Astrocyte (in vitro differentiated cells and primary cell): Measurements from ENCODE around the gene KRTAP16-1. TPM values are rescaled to one million over a fixed set of nuclear protein-coding genes. Genes with fewer than 3 reads are reported as not detected.

Experiments used
- DNase-seq: peaks from one replicate; pipeline ENCODE4 v3.0.0-alpha.2; 2010; ENCODE audit warnings: low read depth
- FAIRE-seq: peaks from 2 replicates; lab custom pipeline; 2011; peaks lifted over from hg19 to GRCh38; lab: Jason Lieb, UNC
- H2AFZ ChIP-seq: 2 replicates; pipeline ENCODE4 v1.6.0; 2012; ENCODE audit warnings: low read depth, low read length, inconsistent platforms
- H3K27ac ChIP-seq: 2 replicates; pipeline ENCODE4 v1.5.1; 2011; ENCODE audit warnings: low read depth, low read length, inconsistent platforms
- H3K27me3 ChIP-seq: 2 replicates; pipeline ENCODE4 v1.6.0; 2011; ENCODE audit warnings: low read length, inconsistent platforms; ENCODE audit not compliant: insufficient read depth
- H3K36me3 ChIP-seq: 2 replicates; pipeline ENCODE4 v1.5.1; 2011; ENCODE audit warnings: low read length, inconsistent platforms; ENCODE audit not compliant: insufficient read depth
- H3K4me1 ChIP-seq: 2 replicates; pipeline ENCODE4 v1.5.1; 2011; ENCODE audit warnings: low read length, inconsistent platforms; ENCODE audit not compliant: insufficient read depth
- H3K4me2 ChIP-seq: 2 replicates; pipeline ENCODE4 v1.6.0; 2012; ENCODE audit warnings: low read length, inconsistent platforms
- H3K4me3 ChIP-seq: 2 replicates; pipeline ENCODE4 v1.5.1; 2011; ENCODE audit warnings: low read depth, mild to moderate bottlenecking, low read length, inconsistent platforms; ENCODE audit not compliant: insufficient read depth
- H3K79me2 ChIP-seq: 2 replicates; pipeline ENCODE4 v1.6.0; 2012; ENCODE audit warnings: mild to moderate bottlenecking, low read length, inconsistent platforms; ENCODE audit not compliant: insufficient read depth
- H3K9ac ChIP-seq: 2 replicates; pipeline ENCODE4 v1.6.0; 2012; ENCODE audit warnings: mild to moderate bottlenecking, low read length, inconsistent platforms
- H3K9me3 ChIP-seq: 2 replicates; pipeline ENCODE4 v1.5.1; 2012; ENCODE audit warnings: low read depth, mild to moderate bottlenecking, low read length, inconsistent platforms; ENCODE audit not compliant: insufficient read depth
- H4K20me1 ChIP-seq: 2 replicates; pipeline ENCODE4 v1.6.0; 2012; ENCODE audit warnings: low read length, inconsistent platforms; ENCODE audit not compliant: insufficient read depth
- H3K27ac Mint-ChIP-seq: one replicate; pipeline ENCODE4 v1.8.0; 2021; ENCODE audit warnings: mild to moderate bottlenecking, mixed read lengths; ENCODE audit not compliant: unreplicated experiment
- H3K27me3 Mint-ChIP-seq: one replicate; pipeline ENCODE4 v1.8.0; 2021; ENCODE audit warnings: low read depth, mixed read lengths; ENCODE audit not compliant: unreplicated experiment
- H3K36me3 Mint-ChIP-seq: one replicate; pipeline ENCODE4 v1.8.0; 2021; ENCODE audit warnings: low read depth, mixed read lengths; ENCODE audit not compliant: unreplicated experiment
- H3K4me1 Mint-ChIP-seq: one replicate; pipeline ENCODE4 v1.8.0; 2021; ENCODE audit warnings: low read depth, mixed read lengths; ENCODE audit not compliant: unreplicated experiment
- H3K4me3 Mint-ChIP-seq: one replicate; pipeline ENCODE4 v1.8.0; 2021; ENCODE audit warnings: mild to moderate bottlenecking, moderate library complexity, mixed read lengths; ENCODE audit not compliant: unreplicated experiment
- H3K9me3 Mint-ChIP-seq: one replicate; pipeline ENCODE4 v1.8.0; 2021; ENCODE audit warnings: mild to moderate bottlenecking, mixed read lengths; ENCODE audit not compliant: unreplicated experiment
- EZH2 ChIP-seq: IDR thresholded peaks from 2 replicates; pipeline ENCODE4 v1.6.1; 2012; ENCODE audit warnings: mild to moderate bottlenecking, low read length, inconsistent platforms; ENCODE audit not compliant: insufficient read depth
- total RNA-seq: library from RNA; stranded (reverse); gene quantifications from 2 replicates; pipeline ENCODE4 v1.2.1, GENCODE V29; 2021
- TF ChIP-seq, protein P1 (sequence below): IDR thresholded peaks from 2 replicates; pipeline ENCODE4 v1.5.1; 2011; ENCODE audit warnings: low read depth, mild to moderate bottlenecking, inconsistent platforms, low read length, moderate library complexity; ENCODE audit not compliant: insufficient read depth

Gene KRTAP16-1
- total RNA-seq, 1 donor from 2014 or later: not detected

DNA sequence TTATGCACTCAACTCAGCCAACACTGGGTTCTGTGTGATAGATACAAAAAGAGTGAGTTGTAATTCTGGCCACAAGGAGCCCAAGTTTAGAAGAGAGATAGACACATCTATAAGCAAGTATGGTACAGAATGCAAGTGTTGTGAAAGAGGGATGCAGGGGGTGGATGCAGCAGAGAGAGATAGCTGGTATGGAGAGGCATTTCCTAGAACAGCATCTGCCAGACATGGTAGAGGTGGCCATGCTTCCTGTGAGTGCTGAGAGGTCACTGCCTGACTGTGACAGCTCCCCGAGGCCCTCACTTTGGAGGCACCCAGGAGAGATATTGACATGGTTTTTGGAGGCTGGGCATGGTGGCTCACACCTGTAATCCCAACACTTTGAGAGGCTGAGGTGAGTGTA is 2.0 kb upstream of the KRTAP16-1 start:
- Histone ChIP-seq H3K4me3 (no peak overlapping the region), H4K20me1 (no peaks in the 10 kb centered on the region), H3K27me3 (no peaks in the 10 kb centered on the region), H3K9me3 (no peaks in the 10 kb centered on the region), H2AFZ (no peak overlapping the region), H3K4me2 (no peak overlapping the region), H3K79me2 (no peaks in the 10 kb centered on the region), H3K27ac (no peak overlapping the region), H3K9ac (no peak overlapping the region), H3K4me1 (peaks cover 16% of the 10 kb centered on the region), H3K36me3 (no peaks in the 10 kb centered on the region)
- no peaks in the 10 kb centered on the region for H3K36me3 Mint-ChIP-seq
- DNase-seq (no peak), FAIRE-seq (no peak)
- H3K27ac Mint-ChIP-seq: no peak overlapping the region
- peaks cover 8% of the 10 kb centered on the region for H3K9me3 Mint-ChIP-seq
- H3K27me3 Mint-ChIP-seq: peaks cover 49% of the 10 kb centered on the region
- no peak for TF ChIP-seq EZH2
- TF ChIP-seq, protein P1, sequence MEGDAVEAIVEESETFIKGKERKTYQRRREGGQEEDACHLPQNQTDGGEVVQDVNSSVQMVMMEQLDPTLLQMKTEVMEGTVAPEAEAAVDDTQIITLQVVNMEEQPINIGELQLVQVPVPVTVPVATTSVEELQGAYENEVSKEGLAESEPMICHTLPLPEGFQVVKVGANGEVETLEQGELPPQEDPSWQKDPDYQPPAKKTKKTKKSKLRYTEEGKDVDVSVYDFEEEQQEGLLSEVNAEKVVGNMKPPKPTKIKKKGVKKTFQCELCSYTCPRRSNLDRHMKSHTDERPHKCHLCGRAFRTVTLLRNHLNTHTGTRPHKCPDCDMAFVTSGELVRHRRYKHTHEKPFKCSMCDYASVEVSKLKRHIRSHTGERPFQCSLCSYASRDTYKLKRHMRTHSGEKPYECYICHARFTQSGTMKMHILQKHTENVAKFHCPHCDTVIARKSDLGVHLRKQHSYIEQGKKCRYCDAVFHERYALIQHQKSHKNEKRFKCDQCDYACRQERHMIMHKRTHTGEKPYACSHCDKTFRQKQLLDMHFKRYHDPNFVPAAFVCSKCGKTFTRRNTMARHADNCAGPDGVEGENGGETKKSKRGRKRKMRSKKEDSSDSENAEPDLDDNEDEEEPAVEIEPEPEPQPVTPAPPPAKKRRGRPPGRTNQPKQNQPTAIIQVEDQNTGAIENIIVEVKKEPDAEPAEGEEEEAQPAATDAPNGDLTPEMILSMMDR: no peak
- no peak overlapping the region for H3K4me3 Mint-ChIP-seq
- no peaks in the 10 kb centered on the region for H3K4me1 Mint-ChIP-seq

DNA sequence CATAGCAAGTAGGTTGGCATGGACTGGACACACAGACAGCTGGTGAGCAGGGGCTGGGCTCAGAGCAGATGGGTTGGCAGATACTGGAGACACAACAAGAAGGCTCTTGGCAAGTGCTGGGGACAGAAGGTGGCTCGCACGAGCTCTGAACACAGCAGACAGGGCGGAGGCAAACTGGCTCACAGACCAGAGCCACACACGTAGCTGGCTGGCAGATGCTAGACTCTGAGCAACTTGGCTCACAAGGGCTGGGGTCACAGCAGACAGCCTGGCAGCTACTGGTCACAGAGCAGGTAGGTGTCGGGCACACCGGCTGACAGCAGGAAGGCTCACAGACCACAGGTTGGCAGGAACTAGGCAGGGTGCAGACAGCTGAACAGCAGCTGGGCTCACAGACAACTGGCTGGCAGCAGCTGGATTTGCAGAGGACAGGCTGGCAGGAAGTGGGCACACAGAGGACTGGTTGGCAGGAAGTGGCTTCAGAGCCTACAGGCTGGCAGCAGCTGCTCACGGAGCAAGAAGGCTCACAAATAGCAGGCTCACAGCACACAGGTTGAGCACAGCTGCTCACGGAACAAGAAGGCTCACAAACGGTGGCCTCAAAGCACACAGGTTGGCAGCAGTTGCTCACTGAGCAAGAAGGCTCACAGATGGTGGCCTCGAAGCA is 725 bp downstream of the KRTAP16-1 start:
- Histone ChIP-seq H3K36me3 (no peaks in the 10 kb centered on the region), H3K27me3 (no peaks in the 10 kb centered on the region), H3K9ac (no peak overlapping the region), H3K27ac (no peak overlapping the region), H3K4me1 (peaks cover 16% of the 10 kb centered on the region), H3K9me3 (no peaks in the 10 kb centered on the region), H4K20me1 (no peaks in the 10 kb centered on the region), H3K79me2 (no peaks in the 10 kb centered on the region), H3K4me2 (peak overlapping the region; percentile 54), H3K4me3 (peak overlapping the region; percentile 21), H2AFZ (peak overlapping the region; percentile 57)
- Mint-ChIP-seq H3K36me3 (no peaks in the 10 kb centered on the region), H3K4me1 (no peaks in the 10 kb centered on the region), H3K27me3 (peaks cover 40% of the 10 kb centered on the region), H3K9me3 (peaks cover 8% of the 10 kb centered on the region), H3K4me3 (no peak overlapping the region), H3K27ac (no peak overlapping the region)
- TF ChIP-seq, protein P1: no peak
- TF ChIP-seq EZH2: no peak
- FAIRE-seq (no peak), DNase-seq (no peak)

GRCh38 chr17:41307647-41308046 is 1.5 kb downstream of the KRTAP16-1 start:
- Mint-ChIP-seq H3K27ac (no peak overlapping the region), H3K4me3 (no peak overlapping the region), H3K36me3 (no peaks in the 10 kb centered on the region), H3K27me3 (peaks cover 40% of the 10 kb centered on the region), H3K9me3 (peaks cover 8% of the 10 kb centered on the region), H3K4me1 (no peaks in the 10 kb centered on the region)
- DNase-seq (peak; percentile 68), FAIRE-seq (no peak)
- no peaks in the 10 kb centered on the region for H4K20me1 ChIP-seq
- TF ChIP-seq, protein P1: no peak
- TF ChIP-seq EZH2: no peak
- H3K9ac ChIP-seq: no peak overlapping the region
- H3K27ac ChIP-seq: no peak overlapping the region
- peak overlapping the region; percentile 57 for H2AFZ ChIP-seq
- no peaks in the 10 kb centered on the region for H3K27me3 ChIP-seq
- H3K4me3 ChIP-seq: peak overlapping the region; percentile 21
- H3K4me1 ChIP-seq: peaks cover 16% of the 10 kb centered on the region
- no peaks in the 10 kb centered on the region for H3K79me2 ChIP-seq
- H3K4me2 ChIP-seq: peak overlapping the region; percentile 54
- H3K36me3 ChIP-seq: no peaks in the 10 kb centered on the region
- H3K9me3 ChIP-seq: no peaks in the 10 kb centered on the region
